DOHH2 (cell line): ENCODE measurements around the gene RTTN.

Experiments used
- H3F3A ChIP-seq: fragments of 200-600 bp; sonication (generic), shearing (Covaris generic); 2 replicates; pipeline ENCODE4 v1.6.0; 2016; ENCODE audit warnings: antibody characterized with exemption, mild to moderate bottlenecking; ENCODE audit not compliant: control insufficient read depth, insufficient read depth
- H3K27ac ChIP-seq: fragments of 200-600 bp; sonication (generic); 2 replicates; pipeline ENCODE4 v1.5.1; 2014; ENCODE audit warnings: low read depth, mild to moderate bottlenecking, low read length, moderate library complexity
- H3K27me3 ChIP-seq: fragments of 200-600 bp; sonication (generic); 2 replicates; pipeline ENCODE4 v1.6.1; 2014; ENCODE audit warnings: mild to moderate bottlenecking, low read length, mixed read lengths; ENCODE audit not compliant: control insufficient read depth
- H3K36me3 ChIP-seq: fragments of 200-600 bp; sonication (generic); 2 replicates; pipeline ENCODE4 v1.6.1; 2014; ENCODE audit warnings: mild to moderate bottlenecking, low read length, moderate library complexity, mixed read lengths; ENCODE audit not compliant: control insufficient read depth
- H3K4me1 ChIP-seq: fragments of 200-600 bp; sonication (generic); 2 replicates; pipeline ENCODE4 v1.6.1; 2014; ENCODE audit warnings: mild to moderate bottlenecking, low read length, mixed read lengths; ENCODE audit not compliant: control insufficient read depth
- H3K4me2 ChIP-seq: fragments of 200-600 bp; sonication (generic); 2 replicates; pipeline ENCODE4 v1.6.0; 2014; ENCODE audit warnings: mild to moderate bottlenecking, low read length, moderate library complexity
- H3K4me3 ChIP-seq: fragments of 200-600 bp; sonication (generic); 2 replicates; pipeline ENCODE4 v1.5.1; 2014; ENCODE audit warnings: mild to moderate bottlenecking, low read length, mixed read lengths
- H3K79me2 ChIP-seq: fragments of 200-600 bp; sonication (generic); 2 replicates; pipeline ENCODE4 v1.6.1; 2014; ENCODE audit warnings: mild to moderate bottlenecking, low read length, mixed read lengths; ENCODE audit not compliant: control insufficient read depth
- H3K9me2 ChIP-seq: fragments of 200-600 bp; sonication (generic); replicated peaks from 2 replicates; pipeline ENCODE4 v1.6.1; 2014; ENCODE audit warnings: mild to moderate bottlenecking, low read length, mixed read lengths; ENCODE audit not compliant: control insufficient read depth
- H3K9me3 ChIP-seq: fragments of 200-600 bp; sonication (generic); 2 replicates; pipeline ENCODE4 v1.6.1; 2014; ENCODE audit warnings: antibody characterized with exemption, low read length, mixed read lengths; ENCODE audit not compliant: control insufficient read depth, insufficient read depth
- H4K20me1 ChIP-seq: fragments of 200-600 bp; sonication (generic); 2 replicates; pipeline ENCODE4 v1.6.0; 2014; ENCODE audit warnings: low read depth, mild to moderate bottlenecking, antibody characterized with exemption, low read length, moderate library complexity; ENCODE audit not compliant: control insufficient read depth, insufficient read depth
- EZH2phosphoT487 ChIP-seq: fragments of 200-600 bp; sonication (generic); IDR thresholded peaks from 2 replicates; pipeline ENCODE4 v1.6.1; 2017; ENCODE audit warnings: borderline replicate concordance, mild to moderate bottlenecking, antibody characterized with exemption, low read length, moderate library complexity, mixed read lengths
- TF ChIP-seq, protein P1 (sequence below): fragments of 200-600 bp; sonication (generic); IDR thresholded peaks from one replicate; pipeline ENCODE4 v1.5.1; 2014; ENCODE audit warnings: antibody characterized with exemption, mild to moderate bottlenecking, low read depth, low read length; ENCODE audit not compliant: poor library complexity, severe bottlenecking

RTTN gene

DNA sequence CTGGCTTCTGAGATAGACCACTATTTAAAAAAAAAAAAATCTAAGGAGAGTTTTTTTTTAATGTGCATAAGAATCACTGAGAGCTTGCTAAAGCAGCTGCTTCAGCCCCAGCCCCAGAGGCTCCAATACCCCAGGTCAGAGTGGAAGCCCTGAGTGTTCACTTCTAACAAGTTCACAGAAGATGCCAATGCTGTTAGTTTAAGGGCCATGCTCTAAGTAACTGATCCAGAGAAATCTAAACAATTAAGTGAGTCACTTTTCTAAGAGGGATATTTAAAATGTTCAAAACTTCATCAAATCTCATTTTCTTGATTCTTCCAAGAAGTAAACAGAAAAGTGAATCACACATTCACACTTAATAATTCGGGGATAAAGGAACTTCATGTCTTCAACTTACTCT is 131.4 kb downstream of the RTTN start:
- no peak overlapping the region for H3K4me2 ChIP-seq
- TF ChIP-seq, protein P1, sequence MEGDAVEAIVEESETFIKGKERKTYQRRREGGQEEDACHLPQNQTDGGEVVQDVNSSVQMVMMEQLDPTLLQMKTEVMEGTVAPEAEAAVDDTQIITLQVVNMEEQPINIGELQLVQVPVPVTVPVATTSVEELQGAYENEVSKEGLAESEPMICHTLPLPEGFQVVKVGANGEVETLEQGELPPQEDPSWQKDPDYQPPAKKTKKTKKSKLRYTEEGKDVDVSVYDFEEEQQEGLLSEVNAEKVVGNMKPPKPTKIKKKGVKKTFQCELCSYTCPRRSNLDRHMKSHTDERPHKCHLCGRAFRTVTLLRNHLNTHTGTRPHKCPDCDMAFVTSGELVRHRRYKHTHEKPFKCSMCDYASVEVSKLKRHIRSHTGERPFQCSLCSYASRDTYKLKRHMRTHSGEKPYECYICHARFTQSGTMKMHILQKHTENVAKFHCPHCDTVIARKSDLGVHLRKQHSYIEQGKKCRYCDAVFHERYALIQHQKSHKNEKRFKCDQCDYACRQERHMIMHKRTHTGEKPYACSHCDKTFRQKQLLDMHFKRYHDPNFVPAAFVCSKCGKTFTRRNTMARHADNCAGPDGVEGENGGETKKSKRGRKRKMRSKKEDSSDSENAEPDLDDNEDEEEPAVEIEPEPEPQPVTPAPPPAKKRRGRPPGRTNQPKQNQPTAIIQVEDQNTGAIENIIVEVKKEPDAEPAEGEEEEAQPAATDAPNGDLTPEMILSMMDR, result no peak
- no peak for TF ChIP-seq EZH2phosphoT487
- H3K4me3 ChIP-seq, result no peak overlapping the region
- peaks cover 15% of the 10 kb centered on the region for H3K36me3 ChIP-seq
- H4K20me1 ChIP-seq, result no peaks in the 10 kb centered on the region
- H3K9me2 ChIP-seq, result no peaks in the 10 kb centered on the region
- H3K4me1 ChIP-seq, result no peaks in the 10 kb centered on the region
- H3K27me3 ChIP-seq, result no peaks in the 10 kb centered on the region
- no peaks in the 10 kb centered on the region for H3F3A ChIP-seq
- H3K79me2 ChIP-seq, result no peaks in the 10 kb centered on the region
- H3K9me3 ChIP-seq, result no peaks in the 10 kb centered on the region
- H3K27ac ChIP-seq, result no peak overlapping the region

DNA sequence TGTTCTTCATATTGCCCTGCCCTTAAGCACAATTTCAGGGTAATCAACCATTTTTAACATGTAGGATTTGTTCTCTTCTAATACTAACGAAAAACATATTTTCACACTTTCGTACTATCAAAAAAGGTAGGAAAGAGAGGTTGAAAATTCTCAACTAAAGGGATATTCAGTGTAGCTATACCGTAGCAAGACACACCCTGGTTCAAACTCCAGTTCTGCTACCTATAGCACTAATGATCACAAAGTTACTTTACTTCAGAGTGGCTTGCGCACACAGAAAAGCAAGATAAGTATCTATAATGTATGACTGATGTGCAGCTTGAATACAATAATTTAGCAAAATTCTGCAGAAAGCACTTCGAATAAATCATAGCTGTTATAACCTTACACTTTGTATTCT is 132.1 kb downstream of the RTTN start:
- no peak for TF ChIP-seq EZH2phosphoT487
- TF ChIP-seq, protein P1, result no peak
- Histone ChIP-seq H3K4me3 (no peak overlapping the region), H3F3A (no peaks in the 10 kb centered on the region), H4K20me1 (no peaks in the 10 kb centered on the region), H3K27ac (no peak overlapping the region), H3K9me3 (no peaks in the 10 kb centered on the region), H3K9me2 (no peaks in the 10 kb centered on the region), H3K79me2 (no peaks in the 10 kb centered on the region), H3K4me1 (no peaks in the 10 kb centered on the region), H3K4me2 (no peak overlapping the region), H3K27me3 (no peaks in the 10 kb centered on the region), H3K36me3 (peaks cover 15% of the 10 kb centered on the region)

DNA sequence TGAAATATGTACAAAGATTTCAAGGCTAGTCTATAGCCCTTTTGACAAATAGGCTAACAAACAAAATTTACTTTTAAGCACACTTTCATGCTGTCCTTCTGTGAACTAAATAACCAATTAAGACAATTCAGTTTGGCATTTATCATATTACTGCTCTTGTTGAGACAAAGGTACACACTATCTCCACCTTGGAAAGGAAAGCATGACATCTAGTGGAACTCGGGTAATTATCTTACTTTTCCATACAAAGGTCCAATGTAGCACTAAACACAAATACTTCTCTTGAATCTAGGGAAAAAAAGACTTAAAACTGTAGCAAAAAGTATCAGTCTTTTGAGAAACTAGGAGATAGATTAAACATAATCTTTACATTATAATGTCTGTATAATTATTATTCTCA is 132.8 kb downstream of the RTTN start:
- Histone ChIP-seq H3K4me3 (no peak overlapping the region), H3K79me2 (no peaks in the 10 kb centered on the region), H3K9me3 (no peaks in the 10 kb centered on the region), H3K27me3 (no peaks in the 10 kb centered on the region), H3K4me1 (no peaks in the 10 kb centered on the region), H3K9me2 (no peaks in the 10 kb centered on the region), H3K27ac (no peak overlapping the region), H4K20me1 (no peaks in the 10 kb centered on the region), H3K4me2 (no peak overlapping the region), H3F3A (no peaks in the 10 kb centered on the region), H3K36me3 (peaks cover 17% of the 10 kb centered on the region)
- TF ChIP-seq EZH2phosphoT487, result no peak
- TF ChIP-seq, protein P1, result no peak

DNA sequence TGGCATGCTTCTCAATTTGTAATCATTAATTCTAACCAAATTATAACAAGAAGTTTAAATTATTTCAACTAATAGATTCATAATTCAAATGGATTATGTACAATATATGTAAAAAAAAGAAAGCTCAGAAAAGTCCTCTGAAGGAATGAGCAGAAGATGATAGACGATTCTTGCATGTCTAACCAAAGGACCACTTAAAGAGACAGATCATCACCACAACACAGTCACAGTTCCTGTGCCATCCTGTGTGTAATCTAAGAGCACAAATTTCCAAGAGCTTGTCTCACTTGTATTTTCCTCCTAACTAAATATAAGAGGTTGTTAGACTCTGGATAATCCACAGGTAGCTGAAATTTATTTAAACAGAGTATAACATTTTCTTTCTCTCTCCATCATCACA is 135.5 kb downstream of the RTTN start:
- Histone ChIP-seq H3K4me1 (no peaks in the 10 kb centered on the region), H3F3A (no peaks in the 10 kb centered on the region), H3K27me3 (no peaks in the 10 kb centered on the region), H3K4me3 (no peak overlapping the region), H3K9me2 (no peaks in the 10 kb centered on the region), H3K9me3 (no peaks in the 10 kb centered on the region), H3K79me2 (no peaks in the 10 kb centered on the region), H3K36me3 (peaks cover 24% of the 10 kb centered on the region), H4K20me1 (no peaks in the 10 kb centered on the region), H3K27ac (no peak overlapping the region), H3K4me2 (no peak overlapping the region)
- TF ChIP-seq, protein P1, result no peak
- no peak for TF ChIP-seq EZH2phosphoT487
